ENCODE data around the gene CCDC197.

Gene CCDC197

GRCh38 chr14:94008234-94008633, 11.1 kb downstream of the CCDC197 start:
- no peak for TF ChIP-seq CTCF (conservative IDR thresholded peaks at IDR 0.05; ENCODE audit: control insufficient read depth, insufficient read depth, low read depth, low read length)
- no peak overlapping the region for H3K4me3 ChIP-seq (ENCODE audit: control insufficient read depth, low read depth, low read length)
- no peak for DNase-seq (ENCODE audit: low read depth)

- H3K4me3 ChIP-seq (ENCODE audit: control insufficient read depth, low read depth, low read length), result no peak overlapping the region
- peak; percentile 55 for DNase-seq (ENCODE audit: low read depth)
- no peak for TF ChIP-seq CTCF (conservative IDR thresholded peaks at IDR 0.05; ENCODE audit: control insufficient read depth, insufficient read depth, low read depth, low read length)
These were observed 12.7 kb downstream of the CCDC197 start for GRCh38 chr14:94009767-94010166.

- no peak overlapping the region for H3K4me3 ChIP-seq (ENCODE audit: control insufficient read depth, low read depth, low read length)
- no peak for DNase-seq (ENCODE audit: low read depth)
- TF ChIP-seq CTCF (conservative IDR thresholded peaks at IDR 0.05; ENCODE audit: control insufficient read depth, insufficient read depth, low read depth, low read length), result no peak
These were observed 13.5 kb downstream of the CCDC197 start for GRCh38 chr14:94010625-94011024.

GRCh38 chr14:94011795-94012194, 14.7 kb downstream of the CCDC197 start:
- DNase-seq (ENCODE audit: low read depth), result no peak
- H3K4me3 ChIP-seq (ENCODE audit: control insufficient read depth, low read depth, low read length), result no peak overlapping the region
- TF ChIP-seq CTCF (conservative IDR thresholded peaks at IDR 0.05; ENCODE audit: control insufficient read depth, insufficient read depth, low read depth, low read length), result no peak

GRCh38 chr14:94014382-94014781, 17.3 kb downstream of the CCDC197 start:
- H3K4me3 ChIP-seq (ENCODE audit: control insufficient read depth, low read depth, low read length), result no peak overlapping the region
- no peak for TF ChIP-seq CTCF (conservative IDR thresholded peaks at IDR 0.05; ENCODE audit: control insufficient read depth, insufficient read depth, low read depth, low read length)
- DNase-seq (ENCODE audit: low read depth), result no peak

GRCh38 chr14:94015223-94015622, 18.1 kb downstream of the CCDC197 start:
- TF ChIP-seq CTCF (conservative IDR thresholded peaks at IDR 0.05; ENCODE audit: control insufficient read depth, insufficient read depth, low read depth, low read length), result no peak
- no peak overlapping the region for H3K4me3 ChIP-seq (ENCODE audit: control insufficient read depth, low read depth, low read length)
- DNase-seq (ENCODE audit: low read depth), result no peak

GRCh38 chr14:94016446-94016976, 19.4 kb downstream of the CCDC197 start:
- no peak overlapping the region for H3K4me3 ChIP-seq (ENCODE audit: control insufficient read depth, low read depth, low read length)
- TF ChIP-seq CTCF (conservative IDR thresholded peaks at IDR 0.05; ENCODE audit: control insufficient read depth, insufficient read depth, low read depth, low read length), result no peak
- no peak for DNase-seq (ENCODE audit: low read depth)

Measured in fibroblast of mammary gland (primary cell).